Measurements from ENCODE around the gene THADA.
"Not testable (repeated sequence)": the region's sequence is repeated elsewhere in the genome, so short reads cannot be mapped to it uniquely, and the experiment has no call there.

The THADA gene

DNA sequence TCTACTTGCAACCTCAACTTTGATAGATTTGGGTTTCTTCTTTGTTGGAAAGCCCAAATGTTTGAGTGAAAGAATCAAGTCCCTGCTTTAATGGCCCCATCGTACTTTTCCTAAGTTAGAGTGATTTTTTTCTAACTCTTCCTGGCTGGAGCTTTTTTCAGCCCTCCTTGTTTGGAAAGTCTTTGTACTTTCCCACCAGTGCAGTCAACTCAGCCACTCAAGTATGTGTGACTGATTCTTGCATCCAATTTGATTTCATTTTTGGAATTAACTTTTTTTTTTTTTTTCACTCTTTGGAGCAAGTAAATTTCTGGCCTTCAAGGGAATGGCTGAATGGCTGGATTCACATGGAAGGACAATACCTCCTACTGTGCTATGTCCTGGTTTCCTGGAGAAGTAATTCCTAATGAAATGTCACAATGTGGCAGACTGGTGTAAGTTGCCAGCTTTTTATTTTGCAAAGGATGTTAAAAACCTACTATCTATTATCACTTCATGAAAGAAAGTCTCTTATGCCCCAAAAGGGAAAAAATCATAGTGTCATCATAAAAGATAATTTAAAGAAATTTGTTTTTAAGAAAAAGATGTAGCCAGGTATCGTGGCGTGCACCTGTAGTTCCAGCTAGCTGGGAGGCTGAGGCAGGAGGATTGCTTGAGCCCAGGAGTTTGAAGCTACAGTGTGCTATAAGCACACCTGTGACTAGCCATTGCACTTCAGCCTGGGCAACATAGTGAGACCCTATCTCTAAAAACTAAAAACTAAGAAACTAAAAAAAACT is 293.5 kb downstream of the THADA start:
- DNase-seq (ENCODE audit: low read depth in 2 of 2): no peak

DNA sequence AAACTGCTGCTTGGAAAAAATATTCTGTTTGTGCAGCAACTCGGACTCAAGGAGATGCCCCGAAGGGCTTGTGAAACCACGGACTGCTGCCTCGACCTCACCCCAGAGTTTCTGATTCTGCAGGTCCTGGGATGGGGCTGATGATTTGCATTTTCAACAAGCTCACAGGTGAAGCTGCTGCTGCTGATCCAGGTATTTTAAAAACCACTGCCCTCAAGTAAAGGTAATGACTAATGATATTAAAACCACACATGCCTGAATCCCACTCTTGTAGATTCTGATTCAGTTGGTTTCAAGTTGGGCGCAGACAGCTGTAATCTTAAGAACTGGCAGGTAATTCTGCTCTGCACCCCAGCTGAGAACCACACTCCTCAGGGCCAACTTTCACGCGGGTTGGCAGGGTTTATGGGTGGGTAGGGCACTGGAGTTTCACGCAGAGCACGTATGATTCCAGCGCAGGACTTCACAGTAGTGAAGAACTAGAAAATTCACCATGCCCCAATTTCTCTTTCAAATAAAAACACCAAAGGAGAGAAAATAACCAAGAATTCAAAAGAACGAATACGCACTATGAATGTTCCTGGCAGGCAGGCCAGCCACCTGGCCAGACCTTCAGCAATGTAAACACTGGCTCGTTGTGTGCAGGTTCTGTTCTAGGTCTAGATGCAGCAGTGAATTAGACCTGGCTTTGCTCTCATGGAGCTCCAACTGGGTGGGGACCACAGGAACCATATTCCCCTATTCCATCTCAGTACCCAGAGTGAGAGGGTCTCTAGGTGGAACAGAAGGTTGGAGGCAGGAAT is 294.9 kb downstream of the THADA start:
- DNase-seq (ENCODE audit: low read depth in 2 of 2): no peak

DNA sequence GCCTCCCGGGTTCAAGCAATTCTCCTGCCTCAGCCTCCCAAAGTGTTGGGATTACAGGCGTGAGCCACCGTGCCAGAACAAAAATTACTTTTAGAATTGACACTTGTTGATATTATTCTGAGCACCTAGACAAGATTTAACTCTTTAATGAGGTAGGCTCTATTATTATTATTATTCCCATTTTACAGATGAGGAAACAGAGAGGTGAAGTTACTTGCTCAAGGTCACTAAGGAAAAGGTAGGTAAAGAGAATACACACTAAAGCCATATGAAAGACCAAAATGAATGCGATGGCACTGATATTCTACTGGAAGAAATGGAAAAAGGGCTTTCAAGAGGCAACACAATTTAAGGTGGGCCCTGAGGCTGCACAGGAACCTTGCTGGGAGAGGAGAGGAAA is 295.6 kb downstream of the THADA start:
- no peak for DNase-seq (ENCODE audit: low read depth in 2 of 2)

DNA sequence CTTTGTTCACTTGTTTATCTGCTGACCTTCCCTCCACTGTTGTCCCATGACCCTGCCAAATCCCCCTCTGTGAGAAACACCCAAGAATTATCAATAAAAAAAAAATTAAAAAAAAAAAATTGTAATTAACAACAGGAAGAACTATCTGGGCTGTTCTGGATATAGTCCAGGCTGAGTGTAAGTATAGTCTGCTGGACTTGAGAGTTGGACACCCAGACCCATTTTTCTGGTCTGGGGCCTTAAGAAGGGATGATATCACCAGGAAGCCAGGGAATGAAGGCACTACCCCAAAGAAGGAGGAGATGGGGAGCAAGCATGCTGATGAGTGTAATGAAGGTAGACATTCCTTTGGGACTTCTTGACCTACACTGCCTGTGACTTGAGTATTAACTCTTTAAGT is 297.3 kb downstream of the THADA start:
- DNase-seq (ENCODE audit: low read depth in 2 of 2): no peak

DNA sequence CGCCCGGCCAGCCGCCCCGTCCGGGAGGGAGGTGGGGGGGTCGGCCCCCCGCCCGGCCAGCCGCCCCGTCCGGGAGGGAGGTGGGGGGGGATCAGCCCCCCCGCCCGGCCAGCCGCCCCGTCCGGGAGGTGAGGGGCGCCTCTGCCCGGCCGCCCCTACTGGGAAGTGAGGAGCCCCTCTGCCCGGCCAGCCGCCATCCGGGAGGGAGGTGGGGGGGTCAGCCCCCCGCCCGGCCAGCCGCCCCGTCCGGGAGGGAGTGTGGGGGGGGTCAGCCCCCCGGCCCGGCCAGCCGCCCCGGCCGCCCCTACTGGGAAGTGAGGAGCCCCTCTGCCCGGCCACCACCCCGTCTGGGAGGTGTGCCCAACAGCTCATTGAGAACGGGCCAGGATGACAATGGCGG is 298.1 kb downstream of the THADA start:
- DNase-seq (ENCODE audit: low read depth in 2 of 2): not testable (repeated sequence)

DNA sequence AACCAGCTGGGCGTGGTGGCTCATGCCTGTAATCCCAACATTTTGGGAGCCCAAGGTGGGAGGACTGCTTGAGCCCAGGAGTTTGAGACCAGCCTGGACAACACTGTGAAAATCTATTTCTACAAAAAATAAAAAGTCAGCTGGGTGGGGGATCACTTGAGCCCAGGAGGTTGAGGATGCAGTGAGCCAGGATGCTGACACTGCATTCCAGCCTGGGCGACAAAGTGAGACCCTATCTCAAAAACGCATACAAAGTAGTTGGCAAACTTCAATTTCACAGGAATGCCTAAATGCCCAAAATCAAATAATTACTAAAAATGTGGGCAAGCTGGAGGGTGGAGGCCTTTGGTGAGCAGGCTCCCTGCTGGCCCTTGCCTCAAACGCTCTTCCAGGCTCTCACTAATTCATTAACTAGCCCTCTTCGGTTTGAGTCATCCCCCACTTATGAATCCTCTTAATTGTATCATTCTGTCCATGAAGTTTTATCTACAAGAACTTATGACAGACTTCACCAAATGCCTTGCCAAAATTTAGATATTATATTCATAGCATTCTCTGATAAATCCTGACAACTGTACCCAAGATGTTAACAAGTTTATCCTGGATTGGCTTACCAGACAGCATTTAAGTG is 300.8 kb downstream of the THADA start:
- DNase-seq (ENCODE audit: low read depth in 2 of 2): no peak

DNA sequence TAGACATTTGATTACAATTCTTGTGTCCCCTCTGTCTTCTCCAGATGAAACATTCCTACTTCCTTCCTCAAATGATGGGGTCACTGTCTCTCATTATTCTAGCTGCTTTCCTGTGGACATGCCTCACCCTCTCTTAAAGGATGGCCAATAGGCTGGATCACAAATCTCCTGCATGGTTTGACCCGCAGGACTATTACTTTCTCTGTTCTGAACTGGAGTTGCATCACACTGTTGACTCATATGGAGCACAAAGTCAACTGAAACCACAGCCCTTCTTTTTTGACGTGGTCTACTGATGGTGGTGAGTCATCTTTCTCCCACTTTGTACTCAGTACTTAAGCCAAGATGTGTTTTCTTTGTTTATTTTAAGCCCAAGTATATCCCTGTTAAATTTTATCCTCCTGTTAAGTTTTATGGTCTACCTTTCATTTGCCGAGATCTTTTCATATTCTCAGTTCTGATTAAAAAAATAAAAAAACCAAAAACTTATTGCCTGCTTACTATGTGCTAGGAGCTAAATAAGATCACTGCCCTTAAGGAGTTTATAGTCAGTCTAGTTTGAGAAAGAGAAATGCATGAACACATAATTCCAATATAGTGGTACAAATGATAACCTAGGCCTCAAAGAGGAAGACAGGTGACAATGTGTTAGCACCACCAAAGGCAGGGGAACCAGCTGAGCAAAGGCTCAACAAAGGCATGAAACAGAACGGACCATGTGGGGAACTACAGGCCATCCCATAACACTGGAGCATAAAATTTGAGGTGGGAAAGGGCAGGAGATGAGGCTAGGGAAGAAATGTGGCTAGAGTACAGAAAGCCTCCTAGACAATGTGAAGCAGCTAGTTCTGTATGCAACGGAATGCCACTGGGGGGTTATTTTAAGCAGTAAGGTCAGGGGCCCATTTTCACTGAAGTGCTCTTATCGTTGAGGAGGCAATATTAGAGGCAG is 301.8 kb downstream of the THADA start:
- DNase-seq (ENCODE audit: low read depth in 2 of 2): peak; percentile 94 to 96

DNA sequence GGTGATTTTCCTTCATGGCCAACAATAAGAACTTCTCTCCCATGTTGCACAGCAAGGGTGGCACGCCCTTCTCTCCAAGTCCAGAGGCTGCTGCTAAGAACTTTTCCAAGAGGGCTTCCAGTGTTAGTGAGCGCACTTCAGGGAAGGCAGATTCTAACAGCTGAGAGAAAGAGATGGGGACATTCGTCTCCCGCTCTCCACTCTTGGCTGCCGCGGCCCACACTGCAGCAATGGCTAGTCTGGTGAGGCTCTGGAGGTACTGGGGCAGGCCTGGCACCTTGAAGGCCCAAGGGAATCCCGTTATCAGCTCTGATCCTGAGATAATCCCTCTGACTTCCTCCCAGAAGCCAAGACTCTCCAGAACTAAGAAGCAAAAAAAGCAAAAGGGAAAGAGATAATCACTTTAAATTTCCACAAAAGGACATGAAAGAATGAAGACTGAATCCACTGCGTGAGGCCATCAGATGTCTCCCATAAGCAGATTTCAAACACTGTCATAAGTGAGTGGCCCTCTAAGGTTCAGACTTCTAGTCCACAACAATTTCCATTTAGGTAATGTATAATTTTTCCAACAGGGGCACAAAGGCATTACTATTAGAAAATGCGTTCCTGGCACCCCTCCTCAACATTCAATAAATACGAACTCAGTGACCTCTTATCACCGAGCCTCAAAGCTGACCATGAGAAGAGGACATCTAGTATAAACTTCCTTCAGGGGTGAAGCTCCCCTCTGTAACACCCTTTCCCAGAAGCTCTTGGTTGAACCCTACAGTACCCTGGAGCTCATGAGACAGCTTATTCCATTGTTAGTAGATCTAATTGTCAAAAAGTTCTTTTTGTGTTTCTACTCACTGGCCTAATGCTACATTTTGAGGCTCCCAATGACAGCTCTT is 302.7 kb downstream of the THADA start:
- DNase-seq (ENCODE audit: low read depth in 2 of 2): no peak

DNA sequence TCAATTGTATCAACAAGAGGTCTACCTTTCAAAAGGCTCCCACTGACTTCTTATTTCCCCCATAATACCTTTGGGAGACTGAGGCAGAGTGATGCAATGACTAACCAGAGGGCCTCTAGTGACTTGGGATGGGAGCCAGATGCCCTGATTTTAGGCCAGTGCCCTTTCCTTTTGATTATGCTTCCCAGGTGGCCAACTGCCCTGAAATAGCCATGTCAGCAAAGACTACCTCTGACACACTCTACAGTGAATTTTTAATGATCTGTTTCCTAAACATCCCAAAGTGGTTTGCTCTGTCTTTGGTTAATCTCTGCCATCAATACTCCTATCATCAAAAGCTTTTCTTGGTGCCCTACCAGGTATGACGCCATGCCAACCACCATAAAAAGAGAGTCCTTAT is 303.5 kb downstream of the THADA start:
- DNase-seq (ENCODE audit: low read depth in 2 of 2): no peak

DNA sequence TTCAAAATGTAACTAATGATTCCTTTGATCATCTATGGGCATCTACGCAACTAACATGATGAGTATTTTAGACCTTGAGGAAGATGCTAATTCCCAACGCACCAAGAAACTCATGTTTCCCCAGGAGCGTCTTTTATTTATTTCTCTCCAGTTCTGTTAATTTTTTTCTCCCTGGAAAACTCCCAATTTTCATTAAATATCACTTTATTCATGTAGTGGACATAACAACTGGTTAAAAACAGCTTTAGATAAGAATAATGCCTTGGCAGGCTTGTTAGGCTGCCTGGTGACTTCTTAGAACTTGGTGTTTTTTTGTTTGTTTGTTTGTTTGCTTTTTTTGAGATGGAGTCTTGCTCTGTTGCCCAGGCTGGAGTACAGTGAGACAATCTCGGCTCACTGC is 306.5 kb downstream of the THADA start:
- no peak for DNase-seq (ENCODE audit: low read depth in 2 of 2)

DNA sequence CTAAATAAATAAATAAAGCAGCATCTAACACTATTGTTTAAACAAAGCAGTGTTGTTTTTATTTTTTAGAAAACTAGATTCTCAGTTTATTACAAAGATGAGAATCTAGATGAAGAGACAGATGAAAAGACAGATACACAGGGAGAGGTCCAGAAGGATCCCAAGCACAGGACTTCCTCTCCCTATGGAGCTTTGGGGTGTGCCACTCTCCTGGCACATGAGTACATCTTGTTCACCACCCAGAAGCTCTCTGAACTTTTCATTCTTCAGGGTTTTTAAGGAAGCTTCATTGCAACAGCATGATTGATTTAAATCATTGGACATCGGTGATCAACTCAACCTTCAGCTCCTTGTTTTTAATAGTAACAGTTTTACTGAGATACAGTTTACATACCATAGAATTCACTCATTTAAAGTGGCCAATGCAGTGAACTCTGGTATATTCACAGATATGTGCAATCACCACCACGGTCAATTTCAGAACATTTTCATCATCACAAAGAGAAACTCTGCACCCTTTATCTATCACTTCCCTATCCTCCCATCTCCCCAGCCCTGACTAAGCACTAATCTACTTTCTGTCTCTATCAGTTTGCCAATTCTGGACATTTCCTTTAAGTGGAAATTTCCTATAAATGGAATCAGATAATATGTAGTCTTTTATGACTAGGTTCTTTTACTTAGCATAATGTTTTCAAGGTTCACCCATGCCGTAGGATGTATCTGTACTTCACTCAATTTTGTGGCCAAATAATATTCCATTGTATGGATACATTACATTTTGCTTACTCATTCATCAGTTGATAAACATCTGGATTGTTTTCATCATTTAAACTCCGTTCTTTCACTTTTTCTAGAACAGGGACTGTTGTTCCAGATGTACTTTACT is 307.2 kb downstream of the THADA start:
- no peak for DNase-seq (ENCODE audit: low read depth in 2 of 2)

DNA sequence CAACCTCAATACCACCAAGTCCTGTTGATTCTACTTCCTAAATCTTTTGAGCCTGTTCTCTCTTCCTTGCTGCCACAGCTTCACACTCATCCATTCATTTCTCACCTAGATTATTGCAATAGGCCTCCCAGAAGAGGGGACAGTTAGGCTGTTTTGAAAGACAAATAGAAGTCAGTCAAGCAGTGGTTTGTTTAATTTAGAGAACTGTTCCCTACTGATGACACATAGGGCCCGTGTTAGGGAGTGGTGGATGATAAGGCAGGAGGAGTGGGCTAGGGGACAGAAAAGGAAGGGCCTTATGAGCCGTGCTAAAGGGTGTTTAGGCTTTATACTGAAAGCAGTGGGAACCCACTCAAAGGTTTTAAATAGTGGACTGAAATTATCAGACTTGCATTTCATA is 309.9 kb downstream of the THADA start:
- DNase-seq (ENCODE audit: low read depth in 2 of 2): no peak

DNA sequence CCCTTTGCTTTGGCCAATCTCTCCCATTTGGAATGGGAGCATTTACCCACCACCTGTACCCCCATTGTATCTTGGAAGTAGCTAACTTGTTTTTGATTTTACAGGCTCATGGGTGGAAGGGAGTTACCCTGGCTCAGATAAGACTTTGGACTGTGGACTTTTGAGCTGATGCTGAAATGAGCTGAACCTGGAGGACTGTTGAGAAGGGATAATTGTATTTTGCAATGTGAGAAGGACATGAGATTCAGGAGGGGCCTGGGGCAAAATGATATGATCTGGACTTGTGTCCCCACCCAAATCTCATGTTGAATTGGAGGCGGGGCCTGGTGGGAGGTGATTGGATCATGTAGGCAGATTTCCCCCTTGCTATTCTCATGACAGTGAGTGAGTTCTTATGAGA is 310.9 kb downstream of the THADA start:
- no peak for DNase-seq (ENCODE audit: low read depth in 2 of 2)

DNA sequence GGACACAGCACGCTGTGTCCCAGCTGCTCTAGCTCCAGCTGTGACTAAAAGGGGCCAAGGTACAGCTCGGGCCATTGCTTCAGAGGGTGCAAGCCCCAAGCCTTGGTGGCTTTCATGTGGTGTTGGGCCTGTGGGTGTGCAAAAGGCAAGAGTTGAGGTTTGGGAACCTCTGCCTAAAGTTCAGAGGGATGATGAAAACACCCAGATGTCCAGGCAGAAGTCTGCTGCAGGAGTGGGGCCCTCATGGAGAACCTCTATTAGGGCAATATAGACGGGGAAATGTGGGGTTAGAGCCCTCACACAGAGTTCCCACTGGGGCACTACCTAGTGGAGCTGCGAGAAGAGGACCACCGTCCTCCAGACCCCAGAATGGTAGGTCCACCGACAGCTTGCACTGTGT is 311.5 kb downstream of the THADA start:
- DNase-seq (ENCODE audit: low read depth in 2 of 2): not testable (repeated sequence)

DNA sequence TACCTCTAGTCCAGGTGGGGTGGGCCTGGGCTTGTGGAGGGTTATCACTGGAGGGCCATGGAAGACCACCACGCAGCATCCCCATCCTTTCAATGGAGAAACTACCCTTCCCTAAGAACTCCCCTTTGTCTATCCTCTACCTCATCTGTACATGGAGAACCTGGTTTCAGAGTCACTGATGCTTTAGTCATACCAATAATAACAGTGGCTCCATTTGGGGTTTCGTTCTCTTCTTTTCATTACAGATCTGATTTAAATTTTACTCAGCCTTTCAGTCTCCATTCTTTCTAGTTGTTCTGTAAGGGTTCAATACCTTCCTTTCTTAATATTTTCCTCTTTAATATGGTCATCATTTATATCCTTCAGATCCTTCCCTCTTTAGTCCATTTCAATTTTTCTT is 314.8 kb downstream of the THADA start:
- no peak for DNase-seq (ENCODE audit: low read depth in 2 of 2)

DNA sequence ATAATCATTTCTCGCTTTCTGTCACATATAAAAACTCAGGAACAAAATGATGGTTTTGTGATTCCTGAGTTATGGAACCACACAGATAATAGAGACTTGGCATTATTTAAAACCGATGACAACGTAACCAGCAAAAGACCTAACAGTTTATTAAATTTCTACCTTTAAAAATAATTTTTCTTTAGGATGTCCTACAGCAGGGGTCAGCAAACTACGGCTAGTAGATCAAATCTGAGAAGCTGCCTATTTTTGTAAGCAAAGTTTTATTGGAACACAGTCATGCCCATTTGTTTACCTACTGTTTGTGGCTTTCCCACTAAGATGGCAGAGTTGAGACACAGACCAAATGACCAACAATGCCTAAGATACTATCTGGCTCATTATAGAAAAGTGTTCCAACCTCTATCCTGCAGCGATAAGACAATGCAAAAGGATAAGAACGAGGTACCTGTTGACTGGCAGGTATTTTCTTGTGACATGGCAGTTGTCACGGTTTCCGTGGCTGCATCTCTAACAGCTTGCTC is 316.5 kb downstream of the THADA start:
- DNase-seq (ENCODE audit: low read depth in 2 of 2): no peak

DNA sequence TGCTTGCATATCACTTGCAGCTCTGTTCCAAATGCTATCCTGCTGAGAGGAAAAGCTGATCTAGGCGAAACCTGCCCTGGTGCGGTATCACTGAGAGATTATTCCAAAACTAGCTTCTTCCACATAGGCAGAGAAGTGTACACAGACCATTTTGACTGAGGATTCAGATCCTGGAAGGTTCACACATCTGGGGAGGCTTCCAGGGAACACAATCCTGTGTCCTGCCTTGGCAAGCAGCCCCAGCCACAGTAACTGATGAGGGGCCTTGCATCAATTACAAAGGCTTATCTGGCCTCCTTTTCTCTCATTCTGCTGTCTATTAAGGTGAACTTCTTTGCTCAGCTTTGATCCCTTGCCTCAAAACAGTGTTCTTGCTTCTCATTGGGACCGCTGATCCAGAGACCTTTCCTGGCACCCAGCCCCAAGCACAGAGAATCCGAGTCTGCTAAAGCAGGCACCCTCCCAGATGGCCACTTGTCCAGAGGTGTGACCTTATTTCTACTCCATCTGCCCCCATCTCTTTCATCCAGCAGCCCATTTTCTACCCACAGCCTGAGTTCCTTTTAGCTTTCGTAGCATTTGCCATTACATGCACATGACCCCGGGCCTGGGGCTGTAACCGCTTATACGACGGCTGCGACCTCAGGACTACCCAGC is 317.1 kb downstream of the THADA start:
- no peak for DNase-seq (ENCODE audit: low read depth in 2 of 2)

DNA sequence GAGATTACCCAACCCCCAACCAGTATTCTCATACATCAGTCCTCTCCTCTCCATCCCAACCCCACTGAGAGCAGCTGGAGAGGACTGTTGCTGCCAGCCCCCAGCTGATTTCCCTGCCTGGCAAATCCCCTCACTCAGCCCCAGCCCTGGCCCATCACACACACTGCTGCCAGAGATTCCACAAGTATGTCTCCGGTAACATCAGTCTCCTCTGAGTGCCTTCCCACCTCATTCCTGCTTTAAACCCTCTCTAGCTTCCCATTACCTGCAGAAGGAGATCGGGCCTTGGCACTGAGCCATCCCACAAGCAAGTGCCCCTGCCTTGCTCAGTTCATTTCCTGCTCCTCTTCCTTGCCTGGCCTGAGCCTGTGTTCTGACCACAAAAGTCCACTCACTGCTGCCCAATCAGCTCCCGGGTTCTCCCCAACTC is 318.9 kb downstream of the THADA start:
- no peak for DNase-seq (ENCODE audit: low read depth in 2 of 2)

Measured in fibroblast of skin of left biceps (primary cell).